HepG2 (cell line): ENCODE results near the gene HSD11B1. TPM values are rescaled to one million over a fixed set of nuclear protein-coding genes. Genes with fewer than 3 reads are reported as not detected.

ENCODE experiments used
- ETV6 ChIP-seq: sonication (generic); formaldehyde crosslinking; conservative IDR thresholded peaks from 2 replicates; pipeline ENCODE4 v1.4.0; 2020; ENCODE audit warnings: missing genetic modification reagents
- FOXJ3 ChIP-seq: sonication (generic); formaldehyde crosslinking; IDR thresholded peaks from 2 replicates; pipeline ENCODE4 v1.4.0; 2020; ENCODE audit warnings: missing genetic modification reagents, mild to moderate bottlenecking, borderline replicate concordance
- JARID2 ChIP-seq: sonication (generic); formaldehyde crosslinking; IDR thresholded peaks from 2 replicates; pipeline ENCODE4 v1.8.1; 2023; ENCODE audit warnings: missing genetic modification reagents, inconsistent platforms; ENCODE audit not compliant: insufficient replicate concordance
- KMT2B ChIP-seq: IDR thresholded peaks from 2 replicates; pipeline ENCODE4 v1.6.1; 2016; ENCODE audit warnings: missing genetic modification reagents, missing compliant biosample characterization
- MIXL1 ChIP-seq: IDR thresholded peaks from 2 replicates; pipeline ENCODE4 v1.6.1; 2016
- NFATC3 ChIP-seq: sonication (generic); formaldehyde crosslinking; IDR thresholded peaks from 2 replicates; pipeline ENCODE4 v1.5.1; 2020; ENCODE audit warnings: mild to moderate bottlenecking, missing genetic modification reagents
- NFE2 ChIP-seq: sonication (generic); formaldehyde crosslinking; IDR thresholded peaks from 2 replicates; pipeline ENCODE4 v1.4.0; 2020; ENCODE audit warnings: missing genetic modification reagents
- NR2C2 ChIP-seq: sonication (generic); formaldehyde crosslinking; IDR thresholded peaks from 2 replicates; pipeline ENCODE4 v1.4.0; 2020; ENCODE audit warnings: missing genetic modification reagents, mild to moderate bottlenecking, moderate library complexity, borderline replicate concordance
- SP140L ChIP-seq: sonication (generic); formaldehyde crosslinking; IDR thresholded peaks from 2 replicates; pipeline ENCODE4 v1.4.0; 2020; ENCODE audit warnings: missing genetic modification reagents, borderline replicate concordance
- ZEB1 ChIP-seq: IDR thresholded peaks from 2 replicates; pipeline ENCODE4 v1.6.1; 2012; ENCODE audit warnings: mild to moderate bottlenecking, low read depth, inconsistent platforms; ENCODE audit not compliant: insufficient replicate concordance
- ZNF543 ChIP-seq: sonication (generic); formaldehyde crosslinking; IDR thresholded peaks from 2 replicates; pipeline ENCODE4 v1.4.0; 2020; ENCODE audit warnings: mild to moderate bottlenecking, missing genetic modification reagents
- ZNF619 ChIP-seq: sonication (generic); formaldehyde crosslinking; IDR thresholded peaks from 2 replicates; pipeline ENCODE4 v1.4.0; 2020; ENCODE audit warnings: mild to moderate bottlenecking, missing genetic modification reagents
- ZNF652 ChIP-seq: IDR thresholded peaks from 2 replicates; pipeline ENCODE4 v1.6.1; 2016; ENCODE audit warnings: low read depth, borderline replicate concordance
- ZNF839 ChIP-seq: sonication (generic); formaldehyde crosslinking; IDR thresholded peaks from 2 replicates; pipeline ENCODE4 v1.4.0; 2020; ENCODE audit warnings: missing genetic modification reagents, mild to moderate bottlenecking, borderline replicate concordance
- ZNF878 ChIP-seq: sonication (generic); formaldehyde crosslinking; IDR thresholded peaks from 2 replicates; pipeline ENCODE4 v1.8.1; 2023; ENCODE audit warnings: mild to moderate bottlenecking, missing genetic modification reagents, moderate library complexity
- ZSCAN9 ChIP-seq: IDR thresholded peaks from 2 replicates; pipeline ENCODE4 v1.6.1; 2016; ENCODE audit warnings: borderline replicate concordance
- polyA plus RNA-seq, 8 experiments: library from polyadenylated mRNA; depleted of rRNA in 3 of 8; stranded (reverse) in 7 of 8; unstranded in 1 of 8; fragments of >200 nt; fragmentation: Illumina TruSeq in 4 of 8; extraction: Trizol in 4 of 8; gene quantifications; 2 replicates each; pipeline versions ENCODE4 v1.2.1 to v1.2.3, GENCODE V29; 2011 to 2016; ENCODE audit warnings: low read depth in 4 of 8, missing spikeins in 1 of 8, mixed read lengths in 1 of 8; ENCODE audit not compliant: insufficient read depth in 1 of 8
- total RNA-seq, 5 experiments: library from RNA; depleted of rRNA; stranded (reverse); fragments of >200 nt; fragmentation: Illumina TruSeq; extraction: Trizol; gene quantifications; 2 replicates each; pipeline ENCODE4 v1.2.3, GENCODE V29; 2016; ENCODE audit warnings: low read depth in 1 of 5
- TF ChIP-seq, protein P1 (sequence below): sonication (generic); formaldehyde crosslinking; IDR thresholded peaks from 2 replicates; pipeline ENCODE4 v1.4.0; 2020; ENCODE audit warnings: mild to moderate bottlenecking, missing genetic modification reagents
- TF ChIP-seq, protein P2 (sequence below), 2 experiments: fragments of 450-650 bp in 1 of 2; sonication (generic) in 1 of 2; formaldehyde crosslinking in 1 of 2; IDR thresholded peaks; 2 replicates each; pipeline versions ENCODE4 v1.6.1 to v1.8.0; 2016 to 2022; ENCODE audit warnings: antibody characterized with exemption in 1 of 2, mild to moderate bottlenecking in 1 of 2, missing genetic modification reagents in 1 of 2
- TF ChIP-seq, protein P3 (sequence below): sonication (generic); formaldehyde crosslinking; IDR thresholded peaks from 2 replicates; pipeline ENCODE4 v1.5.0; 2020; ENCODE audit warnings: missing genetic modification reagents

HSD11B1 gene
- total and polyA plus RNA-seq, 2 of the 13 experiments (the other 11 are each of a cell fraction or from before 2014, with no cell fraction given), result not detected

DNA sequence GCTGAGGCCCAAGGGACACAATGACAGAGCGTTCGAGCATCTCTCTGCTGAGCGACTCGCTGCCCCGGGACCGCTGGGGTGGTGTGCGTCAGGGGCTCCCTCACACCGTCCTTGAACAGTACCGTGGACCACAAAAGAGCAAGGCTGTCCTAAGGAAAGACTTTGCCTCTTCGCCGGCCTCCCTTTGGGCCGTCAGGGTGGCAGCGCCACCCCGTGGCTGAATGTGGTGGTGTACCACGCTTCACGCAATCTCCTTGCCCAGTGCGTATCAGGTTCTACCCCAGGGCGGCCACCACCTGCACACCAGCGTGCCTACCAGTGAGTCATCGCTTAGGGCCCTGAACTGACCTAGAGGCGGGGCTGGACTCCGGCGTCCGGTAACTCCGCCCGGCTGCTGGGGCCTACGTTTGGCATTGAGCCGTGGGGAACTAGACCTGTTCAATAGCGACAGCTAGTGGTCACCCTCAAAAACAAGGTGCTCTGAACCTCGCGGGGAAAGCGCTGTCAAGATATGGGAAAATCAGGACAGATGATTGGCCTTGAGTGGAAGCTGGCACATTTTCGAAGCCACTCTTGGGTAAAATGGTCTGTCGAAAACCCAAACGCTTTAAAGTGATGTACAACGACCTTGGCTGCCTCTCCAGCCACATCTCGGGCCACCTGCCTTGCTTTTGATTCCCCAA lies 43.1 kb downstream of the HSD11B1 start (continued):
- no peak for TF ChIP-seq ZNF652 (CRISPR knock-in tag)
- TF ChIP-seq NFE2 (CRISPR knock-in tag), result no peak
- TF ChIP-seq, protein P1, sequence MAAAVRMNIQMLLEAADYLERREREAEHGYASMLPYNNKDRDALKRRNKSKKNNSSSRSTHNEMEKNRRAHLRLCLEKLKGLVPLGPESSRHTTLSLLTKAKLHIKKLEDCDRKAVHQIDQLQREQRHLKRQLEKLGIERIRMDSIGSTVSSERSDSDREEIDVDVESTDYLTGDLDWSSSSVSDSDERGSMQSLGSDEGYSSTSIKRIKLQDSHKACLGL (CRISPR knock-in tag), result no peak
- TF ChIP-seq ETV6 (CRISPR knock-in tag), result no peak; the same call in 1 of the 2 replicates
- TF ChIP-seq NFATC3 (CRISPR knock-in tag), result no peak
- TF ChIP-seq ZSCAN9 (CRISPR knock-in tag), result no peak
- peak; percentile 49; the same call in 1 of the 2 replicates for TF ChIP-seq NR2C2
- 0 out of 2 replicates have a peak, but pooled peaks have one; percentile 34 for TF ChIP-seq MIXL1
- no peak for TF ChIP-seq JARID2
- TF ChIP-seq ZNF543 (CRISPR knock-in tag), result peak; percentile 65; the same call in 1 of the 2 replicates
- TF ChIP-seq, protein P2, sequence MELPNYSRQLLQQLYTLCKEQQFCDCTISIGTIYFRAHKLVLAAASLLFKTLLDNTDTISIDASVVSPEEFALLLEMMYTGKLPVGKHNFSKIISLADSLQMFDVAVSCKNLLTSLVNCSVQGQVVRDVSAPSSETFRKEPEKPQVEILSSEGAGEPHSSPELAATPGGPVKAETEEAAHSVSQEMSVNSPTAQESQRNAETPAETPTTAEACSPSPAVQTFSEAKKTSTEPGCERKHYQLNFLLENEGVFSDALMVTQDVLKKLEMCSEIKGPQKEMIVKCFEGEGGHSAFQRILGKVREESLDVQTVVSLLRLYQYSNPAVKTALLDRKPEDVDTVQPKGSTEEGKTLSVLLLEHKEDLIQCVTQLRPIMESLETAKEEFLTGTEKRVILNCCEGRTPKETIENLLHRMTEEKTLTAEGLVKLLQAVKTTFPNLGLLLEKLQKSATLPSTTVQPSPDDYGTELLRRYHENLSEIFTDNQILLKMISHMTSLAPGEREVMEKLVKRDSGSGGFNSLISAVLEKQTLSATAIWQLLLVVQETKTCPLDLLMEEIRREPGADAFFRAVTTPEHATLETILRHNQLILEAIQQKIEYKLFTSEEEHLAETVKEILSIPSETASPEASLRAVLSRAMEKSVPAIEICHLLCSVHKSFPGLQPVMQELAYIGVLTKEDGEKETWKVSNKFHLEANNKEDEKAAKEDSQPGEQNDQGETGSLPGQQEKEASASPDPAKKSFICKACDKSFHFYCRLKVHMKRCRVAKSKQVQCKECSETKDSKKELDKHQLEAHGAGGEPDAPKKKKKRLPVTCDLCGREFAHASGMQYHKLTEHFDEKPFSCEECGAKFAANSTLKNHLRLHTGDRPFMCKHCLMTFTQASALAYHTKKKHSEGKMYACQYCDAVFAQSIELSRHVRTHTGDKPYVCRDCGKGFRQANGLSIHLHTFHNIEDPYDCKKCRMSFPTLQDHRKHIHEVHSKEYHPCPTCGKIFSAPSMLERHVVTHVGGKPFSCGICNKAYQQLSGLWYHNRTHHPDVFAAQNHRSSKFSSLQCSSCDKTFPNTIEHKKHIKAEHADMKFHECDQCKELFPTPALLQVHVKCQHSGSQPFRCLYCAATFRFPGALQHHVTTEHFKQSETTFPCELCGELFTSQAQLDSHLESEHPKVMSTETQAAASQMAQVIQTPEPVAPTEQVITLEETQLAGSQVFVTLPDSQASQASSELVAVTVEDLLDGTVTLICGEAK (IDR thresholded peaks at IDR 0.05), result no peak
- TF ChIP-seq, protein P2 (CRISPR knock-in tag; IDR thresholded peaks at IDR 0.05), result no peak
- TF ChIP-seq KMT2B (CRISPR knock-in tag), result no peak
- peak; percentile 15; the same call in 1 of the 2 replicates for TF ChIP-seq FOXJ3 (CRISPR knock-in tag)
- TF ChIP-seq, protein P3, sequence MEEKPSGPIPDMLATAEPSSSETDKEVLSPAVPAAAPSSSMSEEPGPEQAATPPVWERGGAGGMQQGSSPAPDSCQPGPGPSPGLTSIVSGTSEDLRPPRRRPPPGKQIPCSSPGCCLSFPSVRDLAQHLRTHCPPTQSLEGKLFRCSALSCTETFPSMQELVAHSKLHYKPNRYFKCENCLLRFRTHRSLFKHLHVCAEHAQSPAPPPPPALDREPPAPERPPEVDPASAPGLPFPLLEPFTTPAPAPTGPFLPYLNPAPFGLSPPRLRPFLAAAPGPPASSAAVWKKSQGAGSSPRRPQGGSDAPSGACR (CRISPR knock-in tag), result 0 out of 2 replicates have a peak, but pooled peaks have one; percentile 45
- TF ChIP-seq ZNF619, result no peak
- TF ChIP-seq ZEB1, result no peak
- no peak for TF ChIP-seq ZNF839 (CRISPR knock-in tag)
- no peak for TF ChIP-seq SP140L (CRISPR knock-in tag)
- TF ChIP-seq ZNF878 (CRISPR knock-in tag), result no peak
